Spinal cord (tissue), 10 donors: ENCODE results near the gene CTNNBIP1. TPM values are rescaled to one million over a fixed set of nuclear protein-coding genes. Genes with fewer than 3 reads are reported as not detected.
"Not testable (repeated sequence)": the region's sequence is repeated elsewhere in the genome, so short reads cannot be mapped to it uniquely, and the experiment has no call there.

ENCODE experiments used
- DNase-seq, 6 donors: peaks; one replicate each; pipeline versions ENCODE4 v3.0.0 to v3.0.0-alpha.2; 2013 to 2015; ENCODE audit warnings: low spot score in 6 of 6, low read depth in 4 of 6
- H3K27ac ChIP-seq: one replicate; pipeline ENCODE4 v1.5.1; 2013; ENCODE audit warnings: low read depth, low read length, control low read depth
- H3K27me3 ChIP-seq: one replicate; pipeline ENCODE4 v1.6.1; 2013; ENCODE audit warnings: low read length; ENCODE audit not compliant: control insufficient read depth, insufficient read depth
- H3K36me3 ChIP-seq: one replicate; pipeline ENCODE4 v1.6.1; 2013; ENCODE audit warnings: low read length; ENCODE audit not compliant: control insufficient read depth, insufficient read depth
- H3K4me1 ChIP-seq: one replicate; pipeline ENCODE4 v1.6.1; 2013; ENCODE audit warnings: low read length; ENCODE audit not compliant: control insufficient read depth, insufficient read depth
- H3K4me3 ChIP-seq: one replicate; pipeline ENCODE4 v1.5.1; 2013; ENCODE audit warnings: low read depth, low read length, control low read depth
- H3K9me3 ChIP-seq: one replicate; pipeline ENCODE4 v1.6.1; 2013; ENCODE audit warnings: low read length; ENCODE audit not compliant: control insufficient read depth, insufficient read depth
- WGBS: methylation state at CpG from one replicate; pipeline ENCODE4 v1.1.5; 2013; ENCODE audit warnings: missing lambda C conversion rate; ENCODE audit not compliant: insufficient coverage; 5-methylcytosine and 5-hydroxymethylcytosine counted together
- polyA plus RNA-seq, 2 donors: library from polyadenylated mRNA; unstranded; fragments of 120-200 nt; gene quantifications; one replicate each; pipeline ENCODE4 v1.2.1, GENCODE V29; 2013; ENCODE audit not compliant: insufficient read length in 2 of 2
- total RNA-seq, 2 donors: library from RNA; depleted of rRNA in 1 of 2; stranded (reverse); fragments of 120-200 nt in 1 of 2; fragments of >200 nt in 1 of 2; gene quantifications; one replicate each; pipeline versions ENCODE4 v1.2.3 to v1.2.4, GENCODE V29; 2013 to 2014
- donor health status: healthy.

Gene CTNNBIP1
- total and polyA plus RNA-seq, 4 donors: 30.1 to 69.5 (median 54.2) TPM

- 93% methylated on average over 2 of the region's 5 CpGs for WGBS
- DNase-seq, H3K27me3 ChIP-seq: not testable (repeated sequence)
Observed at GRCh38 chr1:9805972-9806371, 104.1 kb downstream of the CTNNBIP1 start.

GRCh38 chr1:9805006-9805508, 105.0 kb downstream of the CTNNBIP1 start:
- DNase-seq: no peak
- Histone ChIP-seq H3K4me1 (peaks cover 13% of the 10 kb centered on the region), H3K4me3 (no peak overlapping the region), H3K27ac (no peak overlapping the region), H3K27me3 (no peaks in the 10 kb centered on the region), H3K36me3 (peaks cover 9% of the 10 kb centered on the region), H3K9me3 (no peaks in the 10 kb centered on the region)
- WGBS: 68% methylated on average over 2 of the region's 7 CpGs

More at GRCh38 chr1:9805972-9806371, 104.1 kb downstream of the CTNNBIP1 start:
- not testable (repeated sequence) for H3K4me3 ChIP-seq, H3K9me3 ChIP-seq, H3K27ac ChIP-seq, H3K36me3 ChIP-seq
- peaks cover 13% of the 10 kb centered on the region for H3K4me1 ChIP-seq

GRCh38 chr1:9803003-9803918, 106.8 kb downstream of the CTNNBIP1 start:
- H3K9me3 ChIP-seq, H3K27me3 ChIP-seq, H3K4me3 ChIP-seq, DNase-seq, H3K36me3 ChIP-seq, H3K27ac ChIP-seq: not testable (repeated sequence)
- H3K4me1 ChIP-seq: peaks cover 11% of the 10 kb centered on the region
- 100% methylated on average over 1 of the region's 13 CpGs for WGBS

- no peak overlapping the region for H3K27ac ChIP-seq
- no CpG with 5 or more reads among the region's 1 CpG for WGBS
- DNase-seq: no peak
- H3K9me3 ChIP-seq: no peaks in the 10 kb centered on the region
- no peaks in the 10 kb centered on the region for H3K36me3 ChIP-seq
- peaks cover 5% of the 10 kb centered on the region for H3K4me1 ChIP-seq
- H3K4me3 ChIP-seq: no peak overlapping the region
- H3K27me3 ChIP-seq: no peaks in the 10 kb centered on the region
Observed at GRCh38 chr1:9801909-9802308, 108.2 kb downstream of the CTNNBIP1 start.

Other genes with a start within 250 kb of the CTNNBIP1 start
- 100 to 1,000 TPM; 131 to 195 TPM for gene CLSTN1, start 86.3 kb downstream of the CTNNBIP1 start, total RNA-seq
- 100 to 1,000 TPM; 365 to 366 TPM for gene CLSTN1, start 86.3 kb downstream of the CTNNBIP1 start, polyA plus RNA-seq
- gene LZIC, start 33.1 kb upstream of the CTNNBIP1 start, total RNA-seq: 10 to 100 TPM; 64.9 to 67.3 TPM
- gene LZIC, start 33.1 kb upstream of the CTNNBIP1 start, polyA plus RNA-seq: 10 to 100 TPM; 51.5 to 63.5 TPM
- gene NMNAT1, start 33.2 kb upstream of the CTNNBIP1 start, total RNA-seq: 10 to 100 TPM; 12.0 to 17.6 TPM
- gene NMNAT1, start 33.2 kb upstream of the CTNNBIP1 start, polyA plus RNA-seq: 10 to 100 TPM; 11.3 to 12.5 TPM
- gene RBP7, start 87.0 kb upstream of the CTNNBIP1 start, total RNA-seq: 1 to 10 TPM in 1 of 2 donors, under 1 TPM in 1; 0.89 to 3.4 TPM
- gene RBP7, start 87.0 kb upstream of the CTNNBIP1 start, polyA plus RNA-seq: 1 to 10 TPM in 1 of 2 donors, not detected in 1; 1.9 TPM
- gene UBE4B, start 122.7 kb upstream of the CTNNBIP1 start, total RNA-seq: 10 to 100 TPM; 35.4 to 38.7 TPM
- gene UBE4B, start 122.7 kb upstream of the CTNNBIP1 start, polyA plus RNA-seq: 10 to 100 TPM; 39.9 to 47.6 TPM